Measurements from ENCODE around the gene RABGAP1L.

RABGAP1L gene

DNA sequence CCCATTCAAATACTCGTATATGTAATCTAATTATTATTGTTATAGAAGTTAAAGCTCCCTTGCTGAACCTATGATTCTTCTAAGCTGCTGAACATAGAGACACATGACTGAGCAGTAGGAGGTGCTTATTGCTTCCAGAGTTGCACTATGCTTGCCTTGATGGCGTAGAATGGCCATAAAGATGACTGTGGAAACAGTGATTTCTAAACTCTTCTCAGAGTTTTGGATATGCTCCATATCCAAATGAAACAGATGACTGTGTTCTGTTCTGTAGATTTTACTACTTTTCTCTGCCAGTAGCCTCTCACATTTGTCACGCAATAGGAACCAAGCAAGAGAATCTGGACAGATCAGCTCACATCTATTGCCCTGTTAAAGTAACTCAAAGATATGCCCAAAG is 752.3 kb downstream of the RABGAP1L start:
- DNase-seq: no peak

DNA sequence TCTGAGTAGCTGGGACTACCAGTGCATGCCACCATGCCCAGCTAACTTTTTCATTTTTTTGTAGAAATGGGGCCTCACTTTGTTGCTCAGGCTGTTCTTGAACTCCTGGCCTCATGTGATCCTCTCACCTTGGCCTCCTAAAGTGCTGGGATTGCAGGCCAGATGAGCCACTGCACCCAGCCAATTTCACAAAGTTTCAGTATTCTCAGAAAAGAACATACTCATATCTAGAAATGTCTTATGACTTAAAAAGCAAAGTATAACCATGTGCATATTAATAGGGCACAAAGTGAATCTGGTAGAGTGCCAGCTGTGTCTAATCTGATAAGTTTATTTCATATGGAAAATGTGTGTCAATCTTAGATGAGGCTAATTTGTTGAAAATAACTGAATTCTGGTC is 752.9 kb downstream of the RABGAP1L start:
- DNase-seq: no peak

DNA sequence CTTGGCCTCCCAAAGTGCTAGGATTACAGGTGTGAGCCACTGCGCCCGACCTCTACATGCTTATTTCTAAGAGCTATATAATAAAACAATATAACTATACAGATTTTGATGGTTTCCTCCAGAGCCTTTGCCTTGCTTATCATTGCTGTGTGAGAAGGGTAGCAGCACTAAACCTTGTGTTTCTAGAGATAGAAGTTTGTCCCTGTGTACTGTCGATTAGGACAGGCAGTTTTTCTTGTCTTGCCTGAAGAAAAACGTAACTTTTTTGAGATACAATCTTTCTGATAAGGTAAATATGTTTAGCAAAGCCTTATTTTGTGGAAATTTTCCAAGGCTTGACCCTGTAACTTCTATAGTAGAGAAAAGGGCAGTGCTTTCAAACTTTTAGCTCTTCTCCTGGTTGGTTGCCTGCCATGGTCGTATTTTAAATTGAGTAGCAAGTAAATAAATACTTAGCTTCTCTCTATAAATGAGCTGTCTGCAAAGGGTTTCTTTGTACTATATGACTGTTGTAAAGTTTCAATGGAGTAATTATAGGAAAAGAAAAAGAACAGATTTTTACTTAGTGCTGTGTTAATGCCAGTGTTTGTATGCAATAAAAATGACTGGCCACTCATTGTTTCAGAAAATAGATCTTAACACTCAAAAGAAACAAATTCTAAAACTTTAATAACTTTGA is 754.0 kb downstream of the RABGAP1L start:
- no peak for DNase-seq

DNA sequence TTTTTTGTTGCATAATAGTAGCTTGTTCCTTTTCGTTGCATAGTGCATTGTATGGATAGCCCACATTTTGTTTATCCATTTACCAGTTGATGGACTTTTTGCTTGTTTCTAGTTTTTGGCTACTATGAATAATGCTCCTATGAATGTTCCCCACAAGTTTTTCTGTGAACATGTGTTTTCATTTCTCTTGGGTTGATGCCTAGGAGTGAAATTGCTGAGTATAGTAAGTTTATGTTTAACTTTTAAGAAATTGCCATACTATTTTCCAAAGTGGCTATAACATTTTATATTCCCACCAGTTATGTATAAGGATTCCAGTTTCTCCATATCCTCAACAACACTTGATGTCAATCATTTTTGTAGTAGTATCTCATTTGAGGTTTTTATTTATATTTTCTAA is 755.7 kb downstream of the RABGAP1L start:
- no peak for DNase-seq

DNA sequence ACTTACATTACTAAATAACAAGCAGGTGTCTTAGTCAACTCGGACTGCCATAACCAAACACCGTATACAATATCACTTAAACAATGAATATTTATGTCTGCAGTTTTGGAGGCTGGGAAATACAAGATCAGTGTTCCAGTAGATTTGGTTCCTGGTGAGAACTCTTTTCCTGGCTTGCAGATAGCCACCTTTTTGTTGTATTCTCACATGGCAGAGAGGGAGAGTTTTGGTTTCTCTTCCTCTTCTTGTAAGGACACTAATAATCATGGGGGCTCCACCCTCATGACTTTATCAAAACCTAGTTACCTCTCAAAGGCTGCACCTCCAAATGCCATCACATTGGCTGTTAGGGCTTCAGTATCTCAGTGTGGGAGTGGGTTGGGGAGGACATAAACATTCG is 757.5 kb downstream of the RABGAP1L start:
- no peak for DNase-seq

DNA sequence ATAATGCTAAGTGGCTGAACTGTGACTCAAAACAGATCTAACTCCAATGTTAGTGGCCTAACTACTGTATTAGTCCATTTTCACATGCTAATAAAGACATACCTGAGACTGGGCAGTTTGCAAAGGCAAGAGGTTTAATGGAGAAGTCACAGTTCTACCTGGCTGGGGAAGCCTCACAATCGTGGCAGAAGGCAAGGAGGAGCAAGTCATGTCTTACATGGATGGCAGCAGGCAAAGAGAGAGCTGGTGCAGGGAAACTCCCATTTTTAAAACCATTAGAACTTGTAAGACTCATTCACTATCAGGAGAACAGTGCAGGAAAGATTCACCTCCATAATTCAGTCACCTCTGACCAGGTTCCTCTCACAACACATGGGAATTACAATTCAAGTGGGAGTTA is 760.8 kb downstream of the RABGAP1L start:
- no peak for DNase-seq

DNA sequence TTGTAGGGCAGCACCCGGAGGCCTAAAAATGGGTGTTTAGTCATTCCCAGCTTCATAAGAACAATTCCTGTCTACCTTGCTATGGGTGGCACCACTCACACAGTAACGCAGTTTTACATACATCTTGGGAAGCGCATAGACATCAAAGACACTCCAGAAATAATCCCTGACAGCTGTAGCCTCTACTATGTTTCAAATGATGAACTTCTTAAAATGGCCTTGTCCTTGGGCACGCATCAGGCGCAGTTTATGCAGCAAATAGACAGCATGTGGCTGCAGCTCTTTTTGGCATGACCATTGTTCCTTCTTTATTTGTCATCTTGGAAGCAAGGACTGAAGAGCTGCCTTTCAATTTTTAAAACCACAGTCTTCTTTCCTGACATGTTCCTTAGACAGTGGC is 762.8 kb downstream of the RABGAP1L start:
- no peak for DNase-seq

DNA sequence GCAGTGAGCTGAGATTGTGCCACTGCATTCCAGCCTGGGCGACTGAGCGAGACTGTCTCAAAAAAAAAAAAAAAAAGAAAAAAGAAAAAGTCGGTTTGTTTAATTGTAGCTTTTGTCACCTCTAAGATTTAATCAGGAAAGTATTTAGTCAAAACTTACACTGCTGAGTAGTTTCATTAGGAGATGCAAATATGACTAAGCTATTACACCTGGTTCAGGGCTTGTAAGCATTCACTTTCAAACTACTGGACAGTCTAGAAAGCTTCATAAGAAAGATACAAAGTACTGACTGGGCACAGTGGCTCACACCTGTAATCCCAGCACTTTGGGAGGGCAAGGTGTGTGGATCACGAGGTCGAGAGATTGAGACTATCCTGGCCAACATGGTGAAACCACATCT is 764.5 kb downstream of the RABGAP1L start:
- no peak for DNase-seq

DNA sequence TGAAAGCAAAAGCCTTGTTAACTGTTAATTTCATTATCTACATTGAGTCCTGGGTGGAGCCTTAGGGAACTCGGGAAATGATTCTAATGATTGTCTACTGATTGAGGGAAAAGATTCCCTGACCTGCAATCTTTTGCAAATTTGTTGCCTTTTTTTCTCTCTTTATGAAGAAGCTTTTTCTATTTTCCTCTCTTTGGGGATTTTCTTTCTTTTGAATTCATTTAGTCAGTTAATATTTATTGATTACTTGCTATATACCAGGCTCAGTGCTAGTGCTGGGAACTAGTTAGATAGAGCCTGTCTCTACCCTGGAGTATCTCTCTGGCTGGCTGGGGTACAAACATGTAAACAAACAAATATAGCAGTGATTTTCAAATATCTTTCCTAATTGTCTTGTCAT is 769.2 kb downstream of the RABGAP1L start:
- DNase-seq: no peak

DNA sequence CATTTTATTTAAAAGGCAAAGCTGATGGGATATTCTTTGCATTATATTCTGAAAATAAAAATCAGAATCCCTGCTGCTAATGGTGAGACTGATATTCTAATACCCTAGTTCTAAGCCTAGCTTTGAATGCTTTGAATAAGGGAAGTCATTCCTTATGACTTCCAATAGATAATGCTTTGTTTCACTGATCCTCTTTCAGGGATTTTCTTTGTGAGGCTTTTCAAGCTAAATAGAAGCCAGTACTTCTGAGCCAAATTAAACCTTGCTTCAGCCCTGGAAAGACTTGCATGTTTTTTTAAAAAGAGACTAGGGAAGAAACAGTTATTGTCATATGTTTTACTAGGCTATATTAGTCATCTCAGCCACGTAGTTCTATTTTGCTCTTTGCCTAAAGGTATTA is 771.9 kb downstream of the RABGAP1L start:
- DNase-seq: no peak

DNA sequence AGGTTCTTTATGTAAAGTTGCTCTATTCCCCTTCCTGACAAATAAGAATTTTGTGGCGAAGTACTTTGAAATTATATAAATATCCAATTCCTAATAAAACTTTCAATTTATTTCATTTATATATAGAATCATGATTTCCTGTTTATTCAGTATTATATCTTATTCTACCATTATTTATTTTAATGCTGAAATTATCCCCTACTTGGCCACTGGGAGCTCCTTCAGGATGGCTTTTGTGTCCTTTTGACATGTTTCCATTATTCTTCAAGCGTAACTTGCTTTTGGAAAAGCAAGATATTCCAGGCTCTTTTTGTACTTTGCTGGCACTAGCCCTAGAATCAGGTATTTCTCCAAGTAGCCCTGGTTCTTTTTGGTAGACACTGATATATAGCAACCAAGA is 773.3 kb downstream of the RABGAP1L start:
- no peak for DNase-seq

DNA sequence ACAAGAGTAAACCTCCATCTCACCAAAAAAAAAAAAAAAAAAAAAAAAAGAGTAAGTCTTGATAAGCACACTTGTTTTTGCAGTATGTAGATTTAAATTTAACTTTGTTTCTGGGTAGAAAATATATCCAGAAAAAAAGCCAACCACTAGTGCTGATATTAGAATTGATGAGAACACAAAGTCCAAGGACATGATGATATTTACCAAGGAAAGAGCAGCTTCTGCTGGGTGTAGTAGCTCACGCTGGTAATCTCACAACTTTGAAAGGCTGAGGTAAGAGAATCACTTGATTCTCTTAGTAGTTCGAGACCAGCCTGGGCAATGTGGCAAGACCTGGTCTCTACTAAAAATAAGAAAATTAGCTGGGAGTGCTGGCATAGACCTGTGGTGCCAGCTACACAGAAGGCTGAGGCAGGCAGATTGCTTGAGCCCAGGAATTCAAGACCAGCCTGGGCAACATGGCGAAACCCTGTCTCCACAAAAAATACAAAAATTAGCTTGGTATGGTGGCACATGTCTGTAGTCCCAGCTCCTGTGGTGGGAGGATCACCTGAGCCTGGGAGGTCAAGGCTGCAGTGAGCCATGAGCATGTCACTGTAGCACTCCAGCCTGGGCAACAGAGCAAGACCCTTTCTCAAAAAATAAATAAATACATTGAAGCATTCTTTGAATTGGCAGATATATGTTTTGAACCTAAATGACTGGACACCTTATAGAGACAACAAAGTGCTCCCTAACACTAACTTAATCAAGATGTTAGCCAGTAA is 776.8 kb downstream of the RABGAP1L start:
- no peak for DNase-seq

DNA sequence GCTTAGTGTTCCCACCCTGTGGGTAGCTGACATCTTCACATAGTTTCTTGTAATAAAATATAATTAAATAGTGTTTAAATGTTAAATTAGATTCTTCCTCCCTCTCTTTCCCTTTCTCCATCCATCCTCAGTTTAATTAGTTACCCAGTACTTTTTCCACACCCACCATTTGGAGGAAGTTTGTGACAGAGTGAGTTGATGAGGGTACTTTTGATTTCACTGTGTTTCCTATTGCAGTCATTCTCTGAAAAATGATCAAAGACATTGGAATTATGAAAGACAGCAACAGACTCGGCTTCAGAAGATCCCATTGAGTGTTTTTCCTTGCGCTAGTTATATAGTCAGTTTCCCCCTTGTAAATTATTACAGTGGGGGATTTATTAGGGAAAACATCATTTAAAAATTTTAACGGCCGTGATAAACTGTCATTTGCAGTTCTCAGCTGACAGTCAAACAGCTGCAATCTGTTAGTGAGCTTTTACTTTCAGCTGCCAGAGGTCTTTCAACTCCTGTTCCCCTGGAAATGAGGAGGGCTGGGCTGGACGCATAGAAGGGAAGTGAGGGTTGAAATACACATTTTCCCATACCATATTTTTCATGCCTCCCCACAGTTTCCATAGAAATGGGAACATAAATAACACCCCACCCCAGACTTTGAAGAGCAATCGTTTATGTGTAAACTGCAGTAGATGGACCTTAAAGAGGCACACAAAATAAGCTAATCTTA is 779.1 kb downstream of the RABGAP1L start:
- DNase-seq: no peak

DNA sequence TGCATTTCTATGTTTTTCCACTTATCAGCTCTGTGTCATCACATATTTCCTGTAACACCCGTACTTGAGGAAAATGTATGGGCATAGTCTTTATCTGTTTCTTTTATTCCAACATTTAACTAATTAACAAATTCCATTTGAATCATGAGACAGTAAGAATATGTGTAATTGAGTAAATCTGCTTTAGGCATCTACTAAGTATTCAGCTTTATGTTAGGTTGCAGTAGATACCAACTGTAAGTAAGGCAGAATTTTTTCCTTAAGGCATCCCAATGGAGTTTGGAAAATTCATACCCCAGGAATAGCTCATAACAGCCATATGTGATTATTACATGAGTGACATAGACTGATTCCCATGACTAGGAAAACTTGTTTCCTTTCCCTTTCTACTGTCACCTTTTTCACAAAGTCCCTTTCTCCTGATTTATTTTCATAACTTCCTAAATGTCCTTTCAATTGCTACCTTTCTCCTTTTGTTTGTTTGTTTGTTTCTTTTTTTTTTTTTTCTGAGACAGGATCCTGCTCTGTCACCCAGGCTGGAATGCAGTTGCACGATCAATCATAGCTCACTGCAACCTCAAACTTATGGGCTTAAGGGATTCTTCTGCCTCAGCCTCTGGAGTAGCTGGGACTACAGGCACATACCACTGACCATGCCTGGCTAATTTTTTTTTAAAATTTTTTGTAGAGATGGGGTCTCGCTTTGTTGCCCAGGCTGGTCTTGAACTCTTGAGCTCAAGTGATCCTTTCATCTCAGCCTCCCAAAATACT is 780.6 kb downstream of the RABGAP1L start:
- no peak for DNase-seq

DNA sequence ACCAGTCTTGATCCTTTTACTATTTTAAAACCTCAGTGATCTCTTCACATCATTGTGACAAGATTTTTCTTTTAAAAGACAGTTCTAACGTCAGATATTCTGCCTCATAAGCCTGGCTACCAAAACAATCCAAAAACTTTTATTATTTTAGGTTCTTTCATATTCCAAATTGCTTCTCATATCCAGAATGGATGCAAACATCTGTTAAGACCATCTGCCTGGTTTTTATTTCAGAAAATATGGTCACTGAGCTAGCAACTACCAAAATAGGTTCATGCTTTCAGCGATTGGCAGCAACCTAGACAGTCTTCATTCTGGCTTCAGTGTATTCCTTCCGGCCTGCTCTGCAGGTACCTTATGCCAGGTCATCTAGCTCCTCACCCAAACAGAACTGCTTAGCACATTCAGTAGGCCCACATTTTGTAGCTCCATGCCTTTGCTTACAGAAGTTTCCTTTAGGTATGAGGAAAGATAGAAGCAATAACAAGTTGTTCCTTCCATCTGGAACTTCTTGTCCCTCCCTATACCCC is 781.4 kb downstream of the RABGAP1L start:
- DNase-seq: no peak

DNA sequence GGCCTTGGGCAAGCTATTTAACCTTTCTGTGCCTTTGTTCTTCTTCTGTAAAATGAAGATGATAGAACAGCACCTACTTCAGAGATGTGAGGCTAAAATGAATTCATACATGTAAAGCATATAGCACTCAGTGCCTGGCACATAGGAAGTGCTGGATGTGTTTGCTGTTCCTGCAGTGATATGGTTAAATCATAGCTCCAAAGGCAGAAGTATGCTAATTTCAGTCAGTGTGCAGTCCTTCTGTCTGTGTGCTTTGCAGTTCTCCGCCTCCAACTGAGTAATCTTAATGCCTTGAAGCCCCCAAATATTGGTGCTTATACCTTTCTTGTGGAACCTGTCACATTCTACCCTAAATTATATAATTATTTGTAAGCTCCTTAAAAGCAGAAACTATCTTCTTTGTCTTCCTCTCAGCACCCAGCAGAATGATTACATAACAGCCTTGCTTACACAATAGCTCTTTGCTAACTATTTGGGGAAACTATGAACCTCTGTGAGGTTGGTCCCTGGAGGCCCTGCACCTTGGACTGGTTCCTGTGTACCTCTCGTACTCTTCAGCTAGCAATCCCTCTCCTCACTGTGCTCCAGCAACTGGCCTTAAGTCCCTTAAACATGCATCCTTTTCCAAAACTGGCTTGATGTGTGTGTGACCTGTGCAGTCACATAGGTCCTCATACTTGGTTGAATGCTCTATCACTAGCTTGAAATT is 783.4 kb downstream of the RABGAP1L start:
- DNase-seq: no peak

DNA sequence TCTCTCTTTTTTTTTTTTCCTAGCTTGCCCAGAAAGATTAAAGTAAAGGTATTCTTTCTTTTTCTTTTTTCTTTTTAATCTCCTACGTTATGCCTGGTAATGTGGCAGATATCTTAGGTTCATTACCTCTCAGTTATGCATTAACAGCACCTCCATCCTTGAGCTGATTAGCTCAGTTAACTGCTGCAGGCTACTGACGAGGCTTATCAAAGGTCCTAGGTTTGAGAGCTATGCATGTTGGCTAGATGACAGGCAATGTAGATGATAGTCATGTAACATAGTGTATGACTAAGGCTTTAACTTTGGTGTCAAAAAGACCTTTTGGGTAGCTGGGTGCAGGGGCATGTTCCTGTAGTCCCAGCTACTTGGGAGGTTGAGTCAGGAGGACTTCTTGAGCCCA is 786.7 kb downstream of the RABGAP1L start:
- no peak for DNase-seq

DNA sequence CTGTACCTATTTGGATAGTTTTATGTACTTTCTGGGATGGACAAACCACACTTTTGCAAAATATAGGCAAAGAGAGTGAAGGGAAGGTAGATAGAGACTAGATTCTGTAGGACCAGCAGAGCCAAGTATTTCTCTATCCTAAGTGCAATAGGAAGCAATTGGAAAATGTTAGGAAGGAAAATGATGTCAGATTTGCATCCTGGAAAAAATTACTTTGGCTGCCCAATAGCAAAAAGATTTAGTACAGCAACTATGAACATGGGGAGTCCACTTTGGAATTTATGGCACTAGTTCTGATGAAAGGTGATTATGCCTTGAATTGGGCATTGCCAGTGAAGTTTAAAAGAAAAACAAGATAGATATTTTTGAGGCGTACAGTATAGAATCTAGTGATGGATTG is 789.7 kb downstream of the RABGAP1L start:
- DNase-seq: no peak

DNA sequence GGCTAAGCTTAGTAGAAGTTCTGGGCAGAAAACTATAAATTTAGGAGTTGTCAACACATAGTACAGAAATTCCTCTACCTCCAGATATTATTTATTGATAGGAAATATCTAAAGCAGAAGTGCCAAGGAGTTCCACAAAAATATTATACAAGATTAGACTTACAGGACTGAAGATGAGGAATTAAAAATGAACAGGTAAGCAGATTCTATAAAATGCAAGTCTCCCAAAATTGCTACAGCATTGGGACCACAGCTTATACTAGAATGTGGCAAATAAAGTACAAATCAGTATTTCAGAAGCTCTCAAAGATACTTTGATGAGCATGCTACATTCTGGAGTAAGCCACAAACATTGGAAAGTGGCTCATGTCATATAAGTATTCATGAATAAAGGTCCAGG is 790.3 kb downstream of the RABGAP1L start:
- DNase-seq: no peak

DNA sequence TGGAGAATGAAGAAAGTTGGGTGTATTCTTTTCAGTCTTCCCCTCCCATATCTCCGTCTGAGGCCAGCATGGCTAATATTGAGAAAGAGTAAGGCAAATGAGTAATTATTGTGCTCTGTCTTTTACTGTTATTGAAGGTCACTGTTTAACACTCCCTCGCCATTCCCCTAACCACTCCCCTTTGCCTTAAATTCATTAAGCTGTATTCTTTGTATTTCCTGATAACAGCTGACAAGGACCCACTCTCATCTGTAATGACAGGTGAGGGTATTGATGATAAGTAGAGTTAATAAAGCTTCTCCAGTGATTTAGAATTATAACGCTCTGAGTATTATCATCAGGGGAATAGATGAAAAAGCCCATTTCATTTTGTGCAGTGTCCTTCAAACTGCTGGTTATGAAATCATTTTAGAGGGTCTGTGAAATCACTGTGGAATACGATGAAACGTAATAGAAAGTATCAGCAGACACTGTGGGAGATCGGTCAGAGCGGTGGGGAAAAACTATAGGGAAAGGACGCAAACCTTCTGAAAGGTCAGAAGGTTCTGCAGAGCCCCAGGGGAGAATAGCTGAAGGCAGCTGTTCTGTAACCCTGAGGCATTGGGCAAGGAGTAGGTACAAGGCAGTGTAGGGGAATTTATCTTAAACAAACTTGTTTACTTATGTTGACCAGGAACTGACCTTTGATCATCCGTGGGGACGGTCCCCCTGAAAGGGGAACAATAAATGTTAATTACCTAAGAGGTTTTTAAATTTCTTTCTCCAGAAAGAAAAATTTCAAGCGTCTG is 794.2 kb downstream of the RABGAP1L start:
- DNase-seq: peak; percentile 50

DNA sequence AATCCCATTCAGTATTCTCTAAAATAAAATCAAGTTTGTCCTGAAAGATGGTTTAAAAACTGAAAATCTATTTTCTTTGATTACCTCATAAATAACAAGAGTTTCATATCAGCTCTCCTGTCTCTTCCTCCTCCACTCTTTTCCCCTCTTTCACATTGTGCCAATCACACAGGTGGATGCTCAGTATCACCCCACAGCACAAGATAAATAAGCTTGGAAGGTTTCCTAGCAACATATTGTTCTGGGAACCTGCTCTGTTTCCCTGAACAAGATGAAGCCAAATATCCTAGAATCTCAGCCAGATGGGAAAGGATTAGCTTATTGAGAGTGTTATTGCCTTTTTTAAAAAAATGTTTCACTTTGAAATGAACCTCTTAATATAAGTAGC is 794.7 kb downstream of the RABGAP1L start:
- peak; percentile 90 for DNase-seq
